ENCODE data around the gene PDGFC.
"Not testable (repeated sequence)": the region's sequence is repeated elsewhere in the genome, so short reads cannot be mapped to it uniquely, and the experiment has no call there.

Gene PDGFC

GRCh38 chr4:156949373-156949814, 22.2 kb downstream of the PDGFC start:
- DNase-seq, result no peak

GRCh38 chr4:156948738-156949137, 22.9 kb downstream of the PDGFC start:
- no peak for DNase-seq

- no peak for DNase-seq
Observed at GRCh38 chr4:156948133-156948532, 23.5 kb downstream of the PDGFC start.

GRCh38 chr4:156946516-156947424, 24.8 kb downstream of the PDGFC start:
- DNase-seq, result no peak

DNA sequence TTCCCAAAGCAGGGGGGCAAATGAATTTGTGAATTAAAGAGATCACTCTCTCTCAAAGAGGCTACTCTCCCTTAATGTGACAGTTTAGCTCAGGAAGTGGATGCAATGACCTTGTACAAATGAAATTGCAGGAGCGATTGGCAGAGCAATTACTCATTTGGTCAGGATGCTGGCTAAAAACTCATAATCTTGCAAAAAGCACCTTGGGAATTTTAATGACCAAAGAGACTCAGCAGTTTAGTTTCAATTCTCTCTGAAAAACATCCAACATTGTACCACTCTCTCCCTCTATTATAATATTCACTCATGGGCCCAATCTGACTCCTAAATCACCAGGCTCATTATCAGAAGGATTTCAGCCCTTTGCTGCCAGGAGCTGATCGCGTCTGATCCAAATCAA, 26.1 kb downstream of the PDGFC start:
- DNase-seq, result no peak

GRCh38 chr4:156942991-156943390, 28.6 kb downstream of the PDGFC start:
- no peak for DNase-seq

GRCh38 chr4:156941940-156942548, 29.6 kb downstream of the PDGFC start:
- no peak for DNase-seq

DNA sequence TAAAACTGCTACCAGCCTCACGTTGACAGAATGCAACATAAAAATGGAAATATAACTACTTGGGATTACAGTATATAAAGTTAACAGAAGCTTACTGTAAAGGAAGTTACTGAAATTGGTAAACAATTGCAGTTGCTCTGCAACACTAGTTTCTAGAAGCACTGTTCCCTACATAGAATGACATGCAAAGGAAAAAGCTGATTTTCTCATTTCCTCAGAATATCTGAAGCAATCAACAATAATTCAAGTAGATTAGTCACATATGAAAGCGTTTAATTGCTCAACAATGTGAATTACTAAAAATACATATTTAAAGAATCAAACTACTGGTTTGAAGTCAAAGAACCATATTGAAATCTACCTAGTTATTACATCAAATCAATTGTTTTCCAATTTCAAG, 31.8 kb downstream of the PDGFC start:
- DNase-seq, result no peak

DNA sequence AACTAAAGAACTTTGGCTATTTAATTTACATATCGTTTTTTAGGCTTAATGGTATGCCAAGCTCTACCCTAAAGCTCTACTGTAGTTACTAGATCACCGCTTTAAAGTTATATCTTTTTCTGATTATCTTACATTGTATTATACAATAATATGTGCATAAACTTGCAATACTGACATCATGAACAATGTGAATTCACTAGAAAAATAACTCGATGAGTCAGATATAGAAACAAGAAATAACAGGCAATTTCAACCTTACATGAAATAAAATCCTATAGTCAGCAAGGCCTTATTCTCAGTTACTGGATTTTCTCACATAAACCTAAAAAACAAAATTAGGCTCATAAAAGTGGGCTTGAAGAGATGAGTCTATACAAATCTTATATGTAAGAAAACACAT, 32.5 kb downstream of the PDGFC start:
- no peak for DNase-seq

DNA sequence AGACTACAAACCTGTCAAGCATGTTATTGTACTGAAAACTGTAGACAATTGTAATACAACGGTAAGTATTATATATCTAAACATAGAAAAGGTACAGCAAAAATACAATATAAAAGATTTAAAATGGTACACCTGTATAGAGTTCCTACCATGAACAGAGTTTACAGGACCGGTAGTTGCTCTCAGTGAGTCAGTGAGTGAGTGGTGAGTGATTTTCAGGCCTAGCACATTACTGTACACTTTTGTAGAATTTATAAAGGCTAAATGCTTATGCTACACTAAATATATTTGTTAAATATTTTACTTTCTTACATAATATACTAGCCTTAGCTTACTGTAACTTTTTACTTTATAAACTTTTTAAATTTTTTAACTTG, 37.4 kb downstream of the PDGFC start:
- DNase-seq, result no peak

- no peak for DNase-seq
Observed at GRCh38 chr4:156933633-156934258, 37.9 kb downstream of the PDGFC start.

- not testable (repeated sequence) for DNase-seq
Observed at GRCh38 chr4:156932360-156932759, 39.2 kb downstream of the PDGFC start.

- no peak for DNase-seq
Observed at GRCh38 chr4:156931267-156931666, 40.3 kb downstream of the PDGFC start.

- no peak for DNase-seq
Observed at GRCh38 chr4:156929386-156930105, 42.1 kb downstream of the PDGFC start.

GRCh38 chr4:156924774-156925315, 46.8 kb downstream of the PDGFC start:
- DNase-seq, result no peak

GRCh38 chr4:156923525-156923924, 48.1 kb downstream of the PDGFC start:
- DNase-seq, result no peak

- no peak for DNase-seq
Observed at GRCh38 chr4:156915221-156915620, 56.4 kb downstream of the PDGFC start.

DNA sequence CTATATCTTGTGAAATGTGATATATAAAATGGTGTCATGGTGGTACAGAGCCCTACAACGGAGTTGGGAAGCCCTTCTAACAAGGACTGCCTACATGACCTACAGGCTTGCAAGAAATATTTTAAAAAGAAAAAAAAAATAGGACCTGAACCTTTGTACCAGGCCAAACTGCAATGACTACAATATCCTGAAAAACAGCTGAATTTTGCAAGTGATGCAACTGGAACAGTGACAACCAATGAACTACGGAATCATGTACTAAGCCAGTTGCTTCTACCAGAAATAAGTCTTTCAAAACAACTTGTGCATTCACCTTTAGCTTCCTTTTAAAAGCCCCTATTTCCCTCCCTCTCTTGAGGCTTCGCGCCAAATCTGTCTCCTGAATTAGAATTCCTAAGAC, 58.4 kb downstream of the PDGFC start:
- DNase-seq, result no peak

DNA sequence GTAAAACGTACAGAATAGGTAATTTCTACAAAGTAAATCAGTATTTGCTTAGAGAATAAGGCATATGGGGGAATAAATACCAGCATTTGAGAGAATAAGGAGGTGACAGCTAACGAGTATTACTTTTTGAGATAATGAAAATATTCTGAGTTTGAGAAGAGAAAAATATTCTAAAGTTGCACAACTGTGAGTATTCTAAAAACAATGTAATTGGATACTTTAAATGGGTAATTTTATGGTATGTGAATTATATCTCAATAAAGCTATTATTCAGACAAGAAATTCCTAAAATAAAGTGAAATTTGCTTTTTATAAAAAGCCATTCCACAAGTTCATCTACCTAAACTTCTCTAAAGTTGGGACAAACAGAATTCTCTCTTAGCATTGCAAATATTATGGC, 62.6 kb downstream of the PDGFC start:
- no peak for DNase-seq

- no peak for DNase-seq
Observed at GRCh38 chr4:156906325-156906724, 65.3 kb downstream of the PDGFC start.

DNA sequence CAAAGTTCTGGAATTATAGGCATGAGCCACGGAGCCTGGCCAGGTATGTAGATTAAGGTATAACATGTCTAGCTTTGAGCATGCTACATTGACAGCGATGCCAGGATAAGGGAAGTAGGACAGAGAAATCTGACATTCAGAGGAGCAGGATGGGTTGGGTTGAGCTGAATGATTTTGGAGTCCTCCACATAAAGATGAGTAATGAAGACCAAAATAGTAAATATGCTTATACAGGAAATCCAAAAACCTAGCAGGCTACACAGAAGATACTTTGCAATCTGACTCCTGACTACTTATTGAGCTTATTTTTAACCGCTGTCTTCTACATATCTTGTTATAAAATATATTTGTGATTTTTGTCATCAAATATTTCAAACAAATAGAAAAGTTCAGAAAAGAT, 69.7 kb downstream of the PDGFC start:
- no peak for DNase-seq

DNA sequence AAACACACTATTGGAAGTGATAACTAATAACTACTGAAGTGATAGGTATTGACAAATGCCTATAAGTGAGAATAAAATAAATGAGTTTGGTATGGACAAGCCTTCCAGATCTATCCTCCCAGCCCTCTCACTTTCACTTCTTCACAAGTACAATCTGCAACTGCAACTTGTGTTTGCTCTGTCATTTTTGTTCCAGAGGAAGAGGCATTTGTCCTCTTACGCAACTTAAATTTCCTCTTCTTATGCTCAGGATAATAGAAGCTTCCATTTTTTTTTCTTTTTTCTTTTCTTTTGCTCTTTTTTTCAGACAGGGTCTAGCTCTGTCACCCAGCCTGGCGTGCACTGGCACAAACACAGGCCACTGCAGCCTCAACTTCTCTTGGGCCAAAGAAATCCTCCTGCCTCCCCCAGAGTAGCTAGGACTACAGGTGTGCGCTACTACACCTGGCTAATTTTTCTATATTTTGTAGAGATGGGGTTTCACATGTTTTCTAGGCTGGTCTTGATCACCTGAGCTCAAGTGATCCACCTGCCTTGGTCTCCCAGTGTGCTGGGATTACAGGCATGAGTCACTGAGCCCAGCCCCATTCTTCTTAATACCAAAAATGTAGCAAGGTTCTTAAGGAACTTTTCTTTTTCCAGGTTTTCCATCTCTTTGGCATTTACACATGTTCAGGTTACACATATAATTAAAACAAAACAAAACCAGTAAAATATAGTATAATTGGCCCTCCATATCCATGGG, 73.1 kb downstream of the PDGFC start:
- no peak for DNase-seq
